ENCODE data around the gene FLVCR2.
"Not testable (repeated sequence)": the region's sequence is repeated elsewhere in the genome, so short reads cannot be mapped to it uniquely, and the experiment has no call there.

The FLVCR2 gene

GRCh38 chr14:75600100-75600499 lies 21.7 kb downstream of the FLVCR2 start:
- not testable (repeated sequence) for DNase-seq

- not testable (repeated sequence) for DNase-seq
These were observed 22.6 kb downstream of the FLVCR2 start for GRCh38 chr14:75601061-75601460.

GRCh38 chr14:75602503-75602902 lies 24.1 kb downstream of the FLVCR2 start:
- DNase-seq = no peak

- DNase-seq = no peak
These were observed 26.8 kb downstream of the FLVCR2 start for GRCh38 chr14:75604979-75605851.

GRCh38 chr14:75605916-75606315 lies 27.5 kb downstream of the FLVCR2 start:
- no peak for DNase-seq

- no peak for DNase-seq
These were observed 28.6 kb downstream of the FLVCR2 start for GRCh38 chr14:75607044-75607443.

GRCh38 chr14:75607842-75608640 lies 29.6 kb downstream of the FLVCR2 start:
- DNase-seq = no peak

- DNase-seq = no peak
These were observed 30.7 kb downstream of the FLVCR2 start for GRCh38 chr14:75609116-75609515.

GRCh38 chr14:75609606-75610475 lies 31.4 kb downstream of the FLVCR2 start:
- no peak for DNase-seq

GRCh38 chr14:75610834-75611233 lies 32.4 kb downstream of the FLVCR2 start:
- DNase-seq = no peak

GRCh38 chr14:75612157-75612556 lies 33.7 kb downstream of the FLVCR2 start:
- DNase-seq = no peak

- DNase-seq = no peak
These were observed 35.8 kb downstream of the FLVCR2 start for GRCh38 chr14:75614179-75614578.

- DNase-seq = no peak
These were observed 36.8 kb downstream of the FLVCR2 start for GRCh38 chr14:75615200-75615599.

GRCh38 chr14:75619548-75619947 lies 41.1 kb downstream of the FLVCR2 start:
- no peak for DNase-seq

GRCh38 chr14:75625034-75625433 lies 46.6 kb downstream of the FLVCR2 start:
- no peak for DNase-seq

GRCh38 chr14:75626396-75626795 lies 48.0 kb downstream of the FLVCR2 start:
- DNase-seq = no peak

- DNase-seq = no peak
These were observed 48.4 kb downstream of the FLVCR2 start for GRCh38 chr14:75626863-75627262.

- DNase-seq = no peak
These were observed 49.0 kb downstream of the FLVCR2 start for GRCh38 chr14:75627406-75627805.

GRCh38 chr14:75628816-75629215 lies 50.4 kb downstream of the FLVCR2 start:
- no peak for DNase-seq

- no peak for DNase-seq
These were observed 52.5 kb downstream of the FLVCR2 start for GRCh38 chr14:75630695-75631452.

- DNase-seq = no peak
These were observed 53.0 kb downstream of the FLVCR2 start for GRCh38 chr14:75631453-75631831.

GRCh38 chr14:75634848-75635247 lies 56.4 kb downstream of the FLVCR2 start:
- no peak for DNase-seq

Measured in T-helper 9 cell (primary cell).